ENCODE data around the gene CD80. TPM values are rescaled to one million over a fixed set of nuclear protein-coding genes. Genes with fewer than 3 reads are reported as not detected.

CD80 gene
- total and polyA plus RNA-seq, 10 of the 15 experiments (the other 5 are each of a cell fraction or from before 2014, with no cell fraction given): 41.4 to 137 (median 58.1) TPM

DNA sequence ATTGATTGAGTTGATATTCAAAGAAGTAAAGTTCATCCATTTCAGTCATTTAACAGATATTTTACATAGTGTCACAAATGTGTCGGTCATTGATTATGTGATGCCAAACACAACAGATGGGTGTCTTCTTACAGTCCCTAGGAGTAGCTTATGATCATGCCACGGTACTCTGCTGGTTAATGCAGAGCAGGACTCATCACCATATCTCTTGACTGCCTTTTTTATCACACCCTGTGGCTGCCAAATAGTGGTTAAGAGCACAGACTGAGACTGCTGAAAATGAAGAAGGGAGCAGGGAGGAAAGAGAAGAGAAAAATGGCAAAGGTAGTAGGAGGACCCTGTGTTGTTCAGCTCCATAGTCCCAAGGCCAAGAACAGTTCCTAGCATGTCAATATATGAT is 73.9 kb downstream of the CD80 start (continued):
- TF ChIP-seq RELB (IDR thresholded peaks at IDR 0.05; ENCODE audit: low read depth): no peak

GRCh38 chr3:119483101-119483500 is 76.3 kb downstream of the CD80 start:
- Histone ChIP-seq H3K4me2 (ENCODE audit: control insufficient read depth, insufficient read depth) (no peak overlapping the region), H3K9me3 (replicated peaks; ENCODE audit: control insufficient read depth, insufficient read depth, low read length) (no peaks in the 10 kb centered on the region), H3K4me3 (no peak overlapping the region), H3K4me1 (ENCODE audit: control insufficient read depth, insufficient read depth, low read length) (no peaks in the 10 kb centered on the region; the same call in 1 of the 2 replicates), H3K36me3 (ENCODE audit: control insufficient read depth in 2 of 2, insufficient read depth in 2 of 2, low read length in 1 of 2) (peaks cover 4 to 23% of the 10 kb centered on the region in 2 experiments), H4K20me1 (ENCODE audit: control insufficient read depth, insufficient read depth) (no peaks in the 10 kb centered on the region), H3K79me2 (ENCODE audit: control insufficient read depth, insufficient read depth, low read length) (no peaks in the 10 kb centered on the region), H3K27me3 (replicated peaks in 1 of 2; ENCODE audit: control insufficient read depth in 2 of 2, insufficient read depth in 2 of 2, low read length in 1 of 2) (no peaks in the 10 kb centered on the region), H3K9ac (ENCODE audit: control insufficient read depth, insufficient read depth, low read length) (no peak overlapping the region), H2AFZ (ENCODE audit: control insufficient read depth, low read depth, low read length) (no peak overlapping the region), H3K27ac (ENCODE audit: control insufficient read depth, insufficient read depth) (peak overlapping the region; percentile 30; the same call in 1 of the 2 replicates)
- TSS peak; percentile 7 for BruUV-seq (replicated peaks)
- in situ Hi-C loops (cut with MboI) (no loop called here), intact Hi-C loops (cut with micrococcal nuclease; ENCODE audit: unreplicated experiment) (no loop called here)
- DNase-seq (ENCODE audit: low read depth, low spot score): no peak
- SMC1A ChIA-PET (ENCODE audit: uncharacterized antibody, unreplicated experiment): interaction anchor here (1.4 kb wide), 1 partner anchor 15 kb away, joined by 3 read pairs; the partner anchor contains the start of gene TIMMDC1
- POLR2A ChIA-PET: no interaction called here
- CTCF ChIA-PET: interaction anchor here (1.0 kb wide), 1 partner anchor 19 kb away, joined by 3 read pairs; no protein-coding TSS in a partner anchor
- 60% methylated on average over 1 of the region's 1 CpG for WGBS (ENCODE audit: insufficient coverage, insufficient replicate concordance, low lambda C conversion rate, missing lambda C conversion rate)
- ATAC-seq: peak; percentile 15; the same call in 2 of the 3 replicates
- RAD21 ChIA-PET (ENCODE audit: unreplicated experiment): no interaction called here
- FAIRE-seq: no peak
- TF ChIP-seq CBX3 (IDR thresholded peaks at IDR 0.05; ENCODE audit: borderline replicate concordance, low read depth) (no peak), MAX (IDR thresholded peaks at IDR 0.05; ENCODE audit: low read depth, low read length) (no peak), NR2C1 (IDR thresholded peaks at IDR 0.05) (no peak), ZNF217 (IDR thresholded peaks at IDR 0.05) (no peak), SP1 (IDR thresholded peaks at IDR 0.05; ENCODE audit: low read depth, low read length) (no peak), NBN (IDR thresholded peaks at IDR 0.05) (no peak), SREBF2 (IDR thresholded peaks at IDR 0.05; ENCODE audit: low read length) (no peak)
- TF ChIP-seq, protein P1, sequence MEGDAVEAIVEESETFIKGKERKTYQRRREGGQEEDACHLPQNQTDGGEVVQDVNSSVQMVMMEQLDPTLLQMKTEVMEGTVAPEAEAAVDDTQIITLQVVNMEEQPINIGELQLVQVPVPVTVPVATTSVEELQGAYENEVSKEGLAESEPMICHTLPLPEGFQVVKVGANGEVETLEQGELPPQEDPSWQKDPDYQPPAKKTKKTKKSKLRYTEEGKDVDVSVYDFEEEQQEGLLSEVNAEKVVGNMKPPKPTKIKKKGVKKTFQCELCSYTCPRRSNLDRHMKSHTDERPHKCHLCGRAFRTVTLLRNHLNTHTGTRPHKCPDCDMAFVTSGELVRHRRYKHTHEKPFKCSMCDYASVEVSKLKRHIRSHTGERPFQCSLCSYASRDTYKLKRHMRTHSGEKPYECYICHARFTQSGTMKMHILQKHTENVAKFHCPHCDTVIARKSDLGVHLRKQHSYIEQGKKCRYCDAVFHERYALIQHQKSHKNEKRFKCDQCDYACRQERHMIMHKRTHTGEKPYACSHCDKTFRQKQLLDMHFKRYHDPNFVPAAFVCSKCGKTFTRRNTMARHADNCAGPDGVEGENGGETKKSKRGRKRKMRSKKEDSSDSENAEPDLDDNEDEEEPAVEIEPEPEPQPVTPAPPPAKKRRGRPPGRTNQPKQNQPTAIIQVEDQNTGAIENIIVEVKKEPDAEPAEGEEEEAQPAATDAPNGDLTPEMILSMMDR (IDR thresholded peaks at IDR 0.05 in 2 of 3, conservative IDR thresholded peaks at IDR 0.05 in 1 of 3; ENCODE audit: control insufficient read depth in 2 of 3, extremely low read depth in 1 of 3, insufficient read depth in 1 of 3, low read depth in 3 of 3, low read length in 3 of 3): no peak
